Neural progenitor cell (in vitro differentiated cells): ENCODE data around the gene OLFM1.

Experiments used
- CTCF ChIP-seq: fragments of 200-600 bp; sonication (generic); IDR thresholded peaks from 2 replicates; pipeline ENCODE4 v1.5.1; 2017; ENCODE audit warnings: antibody characterized with exemption, mild to moderate bottlenecking
- EZH2 ChIP-seq: fragments of 200-600 bp; sonication (generic); IDR thresholded peaks from 2 replicates; pipeline ENCODE4 v1.6.1; 2017; ENCODE audit warnings: antibody characterized with exemption, mild to moderate bottlenecking, moderate library complexity

- TF ChIP-seq CTCF: no peak
- no peak for TF ChIP-seq EZH2
Measured at GRCh38 chr9:135122316-135122715, 34.8 kb downstream of the OLFM1 start.
